Hematopoietic multipotent progenitor cell treated with erythropoietin and hydrocortisone succinate and interleukin-3 and kit ligand, for 6 days (in vitro differentiated cells): ENCODE data around the gene ZNF581.

ENCODE experiments used
- DNase-seq: peaks from one replicate; pipeline ENCODE4 v3.0.0-alpha.2; 2015

Gene ZNF581

GRCh38 chr19:55668603-55669348 is 25.3 kb downstream of the ZNF581 start:
- no peak for DNase-seq

- DNase-seq: no peak
These were observed 26.2 kb downstream of the ZNF581 start for GRCh38 chr19:55669418-55670279.

- DNase-seq: no peak
These were observed 27.0 kb downstream of the ZNF581 start for GRCh38 chr19:55670280-55671053.

- no peak for DNase-seq
These were observed 27.6 kb downstream of the ZNF581 start for GRCh38 chr19:55671054-55671378.

GRCh38 chr19:55672418-55672817 is 29.0 kb downstream of the ZNF581 start:
- peak; percentile 23 for DNase-seq

GRCh38 chr19:55673465-55673864 is 30.0 kb downstream of the ZNF581 start:
- DNase-seq: no peak

GRCh38 chr19:55673889-55674288 is 30.4 kb downstream of the ZNF581 start:
- DNase-seq: no peak

GRCh38 chr19:55674459-55674840 is 31.0 kb downstream of the ZNF581 start:
- no peak for DNase-seq

- DNase-seq: peak; percentile 98
These were observed 31.6 kb downstream of the ZNF581 start, which contains the start of gene EPN1 for GRCh38 chr19:55674841-55675660. EPN1 (plus strand) TSS chr19:55675226; CDS start chr19:55678628, 3,402 bp downstream.

GRCh38 chr19:55675661-55676354 is 32.4 kb downstream of the ZNF581 start:
- DNase-seq: no peak

- DNase-seq: peak; percentile 90
These were observed 32.9 kb downstream of the ZNF581 start for GRCh38 chr19:55676383-55676782.

GRCh38 chr19:55676889-55677505 is 33.5 kb downstream of the ZNF581 start:
- DNase-seq: no peak

GRCh38 chr19:55677572-55678028 is 34.2 kb downstream of the ZNF581 start:
- no peak for DNase-seq

GRCh38 chr19:55678121-55678671 is 34.7 kb downstream of the ZNF581 start:
- DNase-seq: no peak

GRCh38 chr19:55679343-55680257 is 36.2 kb downstream of the ZNF581 start:
- no peak for DNase-seq

GRCh38 chr19:55680339-55681130 is 37.1 kb downstream of the ZNF581 start:
- DNase-seq: no peak

- no peak for DNase-seq
These were observed 38.0 kb downstream of the ZNF581 start for GRCh38 chr19:55681131-55682092.
